ENCODE data around the gene CANT1.
"Not testable (repeated sequence)": the region's sequence is repeated elsewhere in the genome, so short reads cannot be mapped to it uniquely, and the experiment has no call there.

The CANT1 gene

GRCh38 chr17:79023180-79023705, 13.7 kb upstream of the CANT1 start:
- ATAC-seq (ENCODE audit: low read depth) (no peak), DNase-seq (ENCODE audit: low spot score) (peak; percentile 33)
- H3K9me3 ChIP-seq (ENCODE audit: severe bottlenecking) = no peaks in the 10 kb centered on the region
- H3K27ac ChIP-seq (ENCODE audit: poor library complexity, severe bottlenecking) = no peak overlapping the region
- peaks cover 50% of the 10 kb centered on the region for H3K4me1 ChIP-seq (ENCODE audit: insufficient read depth, poor library complexity, severe bottlenecking)
- no peak overlapping the region for H3K4me3 ChIP-seq (ENCODE audit: severe bottlenecking)
- H3K27me3 ChIP-seq (ENCODE audit: insufficient read depth, poor library complexity, severe bottlenecking) = no peaks in the 10 kb centered on the region
- H3K36me3 ChIP-seq (ENCODE audit: low read depth) = no peaks in the 10 kb centered on the region
- no peak for TF ChIP-seq CTCF (IDR thresholded peaks at IDR 0.05; ENCODE audit: poor library complexity, severe bottlenecking)

GRCh38 chr17:79022507-79022991, 13.0 kb upstream of the CANT1 start:
- TF ChIP-seq CTCF (IDR thresholded peaks at IDR 0.05; ENCODE audit: poor library complexity, severe bottlenecking) = no peak
- Histone ChIP-seq H3K27ac (ENCODE audit: poor library complexity, severe bottlenecking) (no peak overlapping the region), H3K36me3 (ENCODE audit: low read depth) (no peaks in the 10 kb centered on the region), H3K27me3 (ENCODE audit: insufficient read depth, poor library complexity, severe bottlenecking) (no peaks in the 10 kb centered on the region), H3K4me3 (ENCODE audit: severe bottlenecking) (no peak overlapping the region), H3K9me3 (ENCODE audit: severe bottlenecking) (no peaks in the 10 kb centered on the region), H3K4me1 (ENCODE audit: insufficient read depth, poor library complexity, severe bottlenecking) (peaks cover 43% of the 10 kb centered on the region)
- ATAC-seq (ENCODE audit: low read depth) (no peak), DNase-seq (ENCODE audit: low spot score) (peak; percentile 26)

GRCh38 chr17:79021929-79022328, 12.4 kb upstream of the CANT1 start:
- peaks cover 41% of the 10 kb centered on the region for H3K4me1 ChIP-seq (ENCODE audit: insufficient read depth, poor library complexity, severe bottlenecking)
- not testable (repeated sequence) for DNase-seq (ENCODE audit: low spot score); ATAC-seq (ENCODE audit: low read depth); H3K4me3 ChIP-seq (ENCODE audit: severe bottlenecking); H3K36me3 ChIP-seq (ENCODE audit: low read depth); H3K27ac ChIP-seq (ENCODE audit: poor library complexity, severe bottlenecking); H3K27me3 ChIP-seq (ENCODE audit: insufficient read depth, poor library complexity, severe bottlenecking); H3K9me3 ChIP-seq (ENCODE audit: severe bottlenecking)

- Histone ChIP-seq H3K36me3 (ENCODE audit: low read depth) (no peaks in the 10 kb centered on the region), H3K4me3 (ENCODE audit: severe bottlenecking) (no peak overlapping the region), H3K9me3 (ENCODE audit: severe bottlenecking) (no peaks in the 10 kb centered on the region), H3K27ac (ENCODE audit: poor library complexity, severe bottlenecking) (no peak overlapping the region), H3K27me3 (ENCODE audit: insufficient read depth, poor library complexity, severe bottlenecking) (no peaks in the 10 kb centered on the region), H3K4me1 (ENCODE audit: insufficient read depth, poor library complexity, severe bottlenecking) (peaks cover 30% of the 10 kb centered on the region)
- TF ChIP-seq CTCF (IDR thresholded peaks at IDR 0.05; ENCODE audit: poor library complexity, severe bottlenecking) = no peak
- no peak for ATAC-seq (ENCODE audit: low read depth)
- DNase-seq (ENCODE audit: low spot score) = peak; percentile 11
These were observed 11.2 kb upstream of the CANT1 start for GRCh38 chr17:79020631-79021301.

- H3K4me1 ChIP-seq (ENCODE audit: insufficient read depth, poor library complexity, severe bottlenecking) = peaks cover 25% of the 10 kb centered on the region
- ATAC-seq (ENCODE audit: low read depth) (peak; percentile 58; the same call in 2 of the 3 replicates), DNase-seq (ENCODE audit: low spot score) (peak; percentile 49)
- H3K36me3 ChIP-seq (ENCODE audit: low read depth) = no peaks in the 10 kb centered on the region
- peaks cover 4% of the 10 kb centered on the region for H3K9me3 ChIP-seq (ENCODE audit: severe bottlenecking)
- H3K27ac ChIP-seq (ENCODE audit: poor library complexity, severe bottlenecking) = no peak overlapping the region
- no peaks in the 10 kb centered on the region for H3K27me3 ChIP-seq (ENCODE audit: insufficient read depth, poor library complexity, severe bottlenecking)
- peak; percentile 89 for TF ChIP-seq CTCF (IDR thresholded peaks at IDR 0.05; ENCODE audit: poor library complexity, severe bottlenecking)
- no peak overlapping the region for H3K4me3 ChIP-seq (ENCODE audit: severe bottlenecking)
These were observed 10.3 kb upstream of the CANT1 start for GRCh38 chr17:79019632-79020584.
